Cardiac ventricle fibroblast (primary cell): ENCODE measurements around the gene TMEM18. TPM values are rescaled to one million over a fixed set of nuclear protein-coding genes. Genes with fewer than 3 reads are reported as not detected.

ENCODE experiments used
- total RNA-seq: library from RNA; depleted of rRNA; stranded (reverse); fragments of >200 nt; gene quantifications from 2 replicates; pipeline ENCODE4 v1.2.3, GENCODE V29; 2015

TMEM18 gene
- total RNA-seq: 20.9 and 28.8 TPM in 2 replicates

GRCh38 chr2:677056-677958 lies at the start of gene TMEM18:
Gene TMEM18 (minus strand): TSS chr2:677406. CDS start chr2:677345, 61 bp downstream.

